T47D (cell line): ENCODE data around the gene NGLY1.

ENCODE experiments used
- DNase-seq, 2 experiments: peaks; one replicate each; pipeline versions ENCODE4 v3.0.0 to v3.0.0-alpha.2; 2011 to 2012; ENCODE audit warnings: low read depth in 1 of 2, low spot score in 1 of 2
- JUND ChIP-seq: IDR thresholded peaks from 2 replicates; pipeline ENCODE4 v1.6.1; 2012; ENCODE audit warnings: low read depth
- in situ Hi-C: cut with HindIII; loops from 2 replicates; pipeline ENCODE4 v1.10.0; 2016; ENCODE audit warnings: low sequenced_read_pairs, low pct_unique_long_range_greater_than_20kb

Gene NGLY1

GRCh38 chr3:25804676-25805075 is 21.4 kb upstream of the NGLY1 start:
- in situ Hi-C loops, result no loop called here
- no peak for DNase-seq
- TF ChIP-seq JUND, result no peak

GRCh38 chr3:25803833-25804232 is 20.6 kb upstream of the NGLY1 start:
- no peak for DNase-seq
- in situ Hi-C loops, result no loop called here
- no peak for TF ChIP-seq JUND

- no peak for DNase-seq
- TF ChIP-seq JUND, result no peak
- in situ Hi-C loops, result no loop called here
Measured at GRCh38 chr3:25801786-25802185, 18.5 kb upstream of the NGLY1 start.

GRCh38 chr3:25789596-25790556 is 6.6 kb upstream of the NGLY1 start, which contains the start of gene OXSM:
TSS of gene OXSM (plus strand) at chr3:25790090. CDS start at chr3:25791021, 931 bp downstream.
- no peak for TF ChIP-seq JUND
- DNase-seq, result peak; percentile 83 to 93
- in situ Hi-C loops, result no loop called here

GRCh38 chr3:25789209-25789595 is 6.0 kb upstream of the NGLY1 start:
- TF ChIP-seq JUND, result no peak
- no peak for DNase-seq
- in situ Hi-C loops, result no loop called here

GRCh38 chr3:25787689-25788088 is 4.4 kb upstream of the NGLY1 start:
- in situ Hi-C loops, result no loop called here
- DNase-seq, result no peak
- TF ChIP-seq JUND, result no peak

- no peak for TF ChIP-seq JUND
- DNase-seq, result no peak
- in situ Hi-C loops, result no loop called here
Measured at GRCh38 chr3:25785826-25786225, 2.6 kb upstream of the NGLY1 start.

- in situ Hi-C loops, result no loop called here
- DNase-seq, result no peak
- no peak for TF ChIP-seq JUND
Measured at GRCh38 chr3:25784971-25785370, 1.7 kb upstream of the NGLY1 start.

- in situ Hi-C loops, result no loop called here
- TF ChIP-seq JUND, result no peak
- DNase-seq, result peak in 1 of 2 experiments; percentile 52
Measured at GRCh38 chr3:25783661-25784512, 644 bp upstream of the NGLY1 start.

- TF ChIP-seq JUND, result no peak
- in situ Hi-C loops, result no loop called here
- no peak for DNase-seq
Measured at GRCh38 chr3:25782636-25782937, 656 bp downstream of the NGLY1 start.

- in situ Hi-C loops, result no loop called here
- DNase-seq, result no peak
Measured at GRCh38 chr3:25781758-25782594, 1.3 kb downstream of the NGLY1 start.

GRCh38 chr3:25781145-25781757 is 2.0 kb downstream of the NGLY1 start:
- no peak for DNase-seq
- no peak for TF ChIP-seq JUND
- in situ Hi-C loops, result no loop called here

More at GRCh38 chr3:25781758-25782594, 1.3 kb downstream of the NGLY1 start:
- TF ChIP-seq JUND, result no peak
